ENCODE results near the gene NPAT.
"Not testable (repeated sequence)": the region's sequence is repeated elsewhere in the genome, so short reads cannot be mapped to it uniquely, and the experiment has no call there.

The NPAT gene

GRCh38 chr11:108147150-108147549, 75.3 kb downstream of the NPAT start:
- no peak for DNase-seq

GRCh38 chr11:108144615-108145014, 77.8 kb downstream of the NPAT start:
- no peak for DNase-seq

GRCh38 chr11:108142304-108142703, 80.1 kb downstream of the NPAT start:
- no peak for DNase-seq

- DNase-seq = no peak
These were observed 85.2 kb downstream of the NPAT start for GRCh38 chr11:108137212-108137611.

- no peak for DNase-seq
These were observed 86.4 kb downstream of the NPAT start for GRCh38 chr11:108135845-108136544.

GRCh38 chr11:108132993-108133538, 89.4 kb downstream of the NPAT start:
- not testable (repeated sequence) for DNase-seq

GRCh38 chr11:108131993-108132392, 90.4 kb downstream of the NPAT start:
- no peak for DNase-seq

GRCh38 chr11:108128772-108129171, 93.7 kb downstream of the NPAT start:
- DNase-seq = no peak

- no peak for DNase-seq
These were observed 97.3 kb downstream of the NPAT start for GRCh38 chr11:108125096-108125495.

- no peak for DNase-seq
These were observed 100.2 kb downstream of the NPAT start for GRCh38 chr11:108122166-108122628.

- peak; percentile 71 for DNase-seq
These were observed 100.9 kb downstream of the NPAT start, which contains the start of gene ACAT1 for GRCh38 chr11:108121274-108122155. Gene ACAT1, plus strand, starts transcription at chr11:108121567. Its CDS starts 40 bp downstream, at chr11:108121607.

GRCh38 chr11:108120936-108121273, 101.5 kb downstream of the NPAT start:
- not testable (repeated sequence) for DNase-seq

DNA sequence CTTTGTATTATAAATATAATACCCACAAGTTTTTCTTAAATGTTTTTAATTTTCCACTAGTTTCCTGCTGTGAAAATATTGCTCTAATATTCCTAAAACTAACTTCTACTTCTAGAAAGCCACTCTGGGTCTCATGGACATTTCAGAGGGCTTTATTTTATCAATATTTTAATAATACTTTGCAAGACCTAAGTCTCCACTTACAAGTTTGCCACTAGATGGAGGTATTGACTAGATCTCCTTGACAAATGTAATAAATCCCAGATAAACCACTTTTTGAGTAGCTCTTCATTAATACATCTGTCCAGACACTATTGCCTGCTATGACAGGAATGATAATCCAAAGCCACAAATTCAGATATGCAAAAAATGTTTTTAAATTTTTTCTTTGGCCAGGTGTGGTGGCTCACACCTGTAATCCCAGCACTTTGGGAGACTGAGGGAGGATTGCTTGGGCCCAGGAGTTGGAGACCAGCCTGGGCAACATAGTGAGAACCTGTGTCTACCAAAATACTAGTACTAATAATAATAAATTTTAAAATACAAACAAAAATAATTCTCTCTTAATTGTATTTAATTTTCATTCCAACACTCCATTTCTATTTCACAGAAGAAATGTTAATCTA, 104.6 kb downstream of the NPAT start:
- no peak for DNase-seq

- DNase-seq = no peak
These were observed 106.8 kb downstream of the NPAT start for GRCh38 chr11:108115500-108116140.

DNA sequence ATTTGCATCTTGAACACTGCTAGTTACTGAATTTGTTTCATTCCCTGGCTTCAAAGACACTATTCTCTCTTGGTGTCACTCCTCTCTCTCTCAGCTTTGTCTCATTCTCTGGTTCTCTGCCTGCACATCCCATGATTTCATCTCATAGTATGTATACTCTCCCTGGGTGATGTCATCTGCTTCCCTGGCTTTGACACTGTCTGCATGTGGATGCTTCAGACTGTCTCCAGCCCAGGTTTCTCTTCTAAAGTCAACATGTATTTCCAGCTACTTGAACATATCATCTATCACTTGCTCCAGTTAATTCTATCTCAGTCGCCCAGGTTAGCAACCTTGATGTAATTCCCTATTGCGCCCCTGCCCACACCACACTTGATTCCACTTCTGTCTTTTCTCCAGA, 110.4 kb downstream of the NPAT start:
- no peak for DNase-seq

GRCh38 chr11:108111126-108111525, 111.3 kb downstream of the NPAT start:
- DNase-seq = no peak
